HG02759 (cell line): ENCODE measurements around the gene LPP.

Experiments used
- ATAC-seq: cut with Tn5 transposase; IDR thresholded peaks from one replicate; pipeline ENCODE4 v1.9.1; 2021; ENCODE audit warnings: mild to moderate bottlenecking, moderate library complexity; ENCODE audit not compliant: unreplicated experiment

LPP gene

GRCh38 chr3:188134856-188135255, 19.1 kb upstream of the LPP start:
- ATAC-seq, result no peak

GRCh38 chr3:188135271-188135670, 18.7 kb upstream of the LPP start:
- no peak for ATAC-seq

- no peak for ATAC-seq
Measured at GRCh38 chr3:188137051-188137450, 16.9 kb upstream of the LPP start.

- ATAC-seq, result no peak
Measured at GRCh38 chr3:188139466-188139865, 14.5 kb upstream of the LPP start.

- no peak for ATAC-seq
Measured at GRCh38 chr3:188146219-188146618, 7.7 kb upstream of the LPP start.

- no peak for ATAC-seq
Measured at GRCh38 chr3:188147782-188148181, 6.2 kb upstream of the LPP start.

GRCh38 chr3:188148318-188148717, 5.6 kb upstream of the LPP start:
- ATAC-seq, result no peak

- no peak for ATAC-seq
Measured at GRCh38 chr3:188149587-188149986, 4.4 kb upstream of the LPP start.

GRCh38 chr3:188150982-188151381, 3.0 kb upstream of the LPP start:
- ATAC-seq, result no peak

GRCh38 chr3:188151438-188151837, 2.5 kb upstream of the LPP start:
- ATAC-seq, result no peak

- ATAC-seq, result no peak
Measured at GRCh38 chr3:188152660-188153436, 1.1 kb upstream of the LPP start.

GRCh38 chr3:188153437-188154013, 432 bp upstream of the LPP start:
- peak; percentile 17 for ATAC-seq

- ATAC-seq, result no peak
Measured at GRCh38 chr3:188154809-188155574, 1.0 kb downstream of the LPP start.

- ATAC-seq, result no peak
Measured at GRCh38 chr3:188156056-188156455, 2.1 kb downstream of the LPP start.

GRCh38 chr3:188157407-188157806, 3.5 kb downstream of the LPP start:
- ATAC-seq, result no peak

GRCh38 chr3:188157971-188158370, 4.0 kb downstream of the LPP start:
- ATAC-seq, result no peak

- no peak for ATAC-seq
Measured at GRCh38 chr3:188158731-188159310, 4.9 kb downstream of the LPP start.

GRCh38 chr3:188160751-188161150, 6.8 kb downstream of the LPP start:
- no peak for ATAC-seq

GRCh38 chr3:188164248-188164687, 10.3 kb downstream of the LPP start:
- no peak for ATAC-seq

GRCh38 chr3:188165596-188165995, 11.6 kb downstream of the LPP start:
- no peak for ATAC-seq

GRCh38 chr3:188166441-188166840, 12.5 kb downstream of the LPP start:
- ATAC-seq, result no peak

GRCh38 chr3:188168186-188168585, 14.2 kb downstream of the LPP start:
- ATAC-seq, result no peak
